ENCODE measurements around the gene PLEKHF1.
A peak's percentile ranks its signal among the peaks of the same experiment; 100 is the strongest.
"Not testable (repeated sequence)": the region's sequence is repeated elsewhere in the genome, so short reads cannot be mapped to it uniquely, and the experiment has no call there.

Gene PLEKHF1

DNA sequence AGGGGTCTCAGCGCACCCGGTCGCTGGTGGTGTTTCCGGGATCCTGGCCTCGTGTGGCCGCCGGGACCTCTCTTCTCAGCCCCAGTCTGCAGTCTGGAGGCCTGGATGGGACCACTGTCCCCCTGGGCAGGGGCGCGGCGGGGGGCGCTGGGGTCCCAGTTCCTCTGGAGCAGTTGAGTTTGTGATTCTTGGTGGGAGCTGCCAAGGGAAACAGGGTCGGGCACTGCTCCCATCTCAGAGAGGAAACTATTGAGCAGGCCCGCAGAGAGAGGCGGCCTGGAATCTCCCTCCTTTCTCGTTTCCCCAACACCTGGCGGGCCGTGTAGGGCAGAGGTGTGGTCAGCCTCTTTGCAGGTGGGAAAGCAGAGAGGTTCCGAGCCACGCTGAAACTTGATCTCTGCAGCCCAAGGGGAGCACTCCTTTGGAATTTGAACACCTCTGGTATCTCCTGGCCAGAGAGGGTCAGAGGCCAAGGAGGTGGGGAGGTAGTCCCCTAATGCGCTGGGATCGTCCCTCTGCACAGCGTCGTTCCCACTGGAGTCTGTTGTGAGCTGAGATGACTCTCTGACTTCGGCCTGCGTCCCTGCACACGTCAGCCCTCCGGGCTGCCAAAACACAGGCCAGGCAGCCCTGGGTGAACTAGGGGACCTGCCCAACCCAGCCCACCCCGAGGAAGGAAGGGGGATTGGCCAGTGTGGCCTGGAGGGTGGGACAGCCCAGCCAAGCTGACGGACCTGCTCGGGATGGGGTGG, 741 bp downstream of the PLEKHF1 start:
- no peak for FAIRE-seq

DNA sequence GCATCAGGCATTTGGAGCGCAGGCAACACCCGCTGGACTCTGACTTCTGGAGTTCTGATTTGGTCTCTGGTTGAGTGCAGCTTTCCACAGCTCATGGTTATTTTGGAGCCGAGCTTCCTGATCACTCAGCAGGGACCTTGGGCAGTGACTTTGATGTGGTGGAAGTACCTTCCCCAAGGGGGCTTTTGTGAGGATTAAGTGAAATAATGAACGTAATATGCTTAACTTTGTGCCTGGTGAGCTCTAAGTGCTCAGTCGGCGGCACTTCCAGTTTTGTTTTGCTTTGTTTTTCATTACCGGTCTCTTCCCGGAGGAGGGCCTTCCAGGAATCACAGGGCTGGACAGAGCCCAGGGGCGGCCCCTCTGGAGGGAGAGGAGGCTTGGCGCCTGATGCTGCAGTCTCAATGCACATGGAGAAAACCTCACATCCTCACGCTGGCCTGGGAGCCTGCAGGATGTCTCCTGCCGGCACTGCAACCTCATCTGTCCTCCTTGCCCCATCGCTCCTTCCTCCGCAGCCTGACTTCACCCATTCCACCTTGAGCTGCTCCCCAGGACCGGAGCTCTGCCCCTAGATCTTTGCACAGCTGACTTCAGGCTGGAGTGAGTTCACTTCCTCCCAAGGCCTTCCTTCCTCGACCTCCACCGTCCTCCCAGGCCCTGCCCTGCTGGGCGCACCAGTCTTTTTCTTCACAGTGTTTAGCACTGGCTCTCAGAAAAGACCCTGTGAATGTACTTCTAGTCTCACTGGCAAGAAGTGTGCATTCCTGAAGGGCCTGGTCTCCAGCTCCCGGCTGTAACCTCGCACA, 1.5 kb downstream of the PLEKHF1 start:
- peak; percentile 94 for FAIRE-seq

DNA sequence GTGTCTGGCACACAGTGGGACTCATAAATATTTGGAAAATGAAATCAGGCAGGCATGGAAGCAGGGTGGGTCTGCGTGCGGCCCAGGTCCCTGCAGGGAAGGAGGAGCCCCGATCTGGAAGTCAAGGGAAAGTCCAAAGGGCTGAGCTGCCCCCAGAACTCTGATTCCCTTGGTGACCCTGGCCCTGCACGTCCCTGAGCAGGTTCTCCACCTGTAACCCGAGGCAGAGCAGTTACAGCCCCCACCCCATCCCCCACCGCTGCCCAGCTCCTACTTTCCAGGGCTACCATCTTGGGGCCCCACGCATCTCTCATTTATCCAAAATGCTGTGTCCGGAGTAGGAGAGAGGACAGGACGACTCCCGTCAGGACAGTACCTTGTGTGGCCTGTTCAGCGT, 2.1 kb downstream of the PLEKHF1 start:
- no peak for FAIRE-seq

DNA sequence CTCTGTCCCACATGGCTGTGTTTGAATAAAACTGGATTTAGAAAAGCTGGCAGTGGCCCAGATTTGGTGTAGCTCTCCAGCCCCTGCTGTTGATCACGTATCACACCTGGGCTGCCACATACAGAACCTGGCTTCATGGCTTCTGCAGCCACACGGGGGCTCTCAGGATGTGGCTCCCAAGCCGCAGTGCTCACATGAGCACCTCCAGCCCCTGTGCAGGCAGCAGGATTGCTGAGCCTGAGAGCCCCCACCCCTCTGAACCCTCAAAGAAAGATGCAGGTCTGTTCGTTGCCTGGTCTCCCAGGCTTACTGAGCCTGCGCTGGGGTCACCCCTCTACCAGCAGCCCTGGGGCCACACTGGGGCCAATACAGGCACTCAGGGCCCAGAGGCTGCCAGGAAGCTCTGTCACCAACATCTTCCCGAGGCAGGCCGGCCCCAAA, 2.7 kb downstream of the PLEKHF1 start:
- no peak for FAIRE-seq

DNA sequence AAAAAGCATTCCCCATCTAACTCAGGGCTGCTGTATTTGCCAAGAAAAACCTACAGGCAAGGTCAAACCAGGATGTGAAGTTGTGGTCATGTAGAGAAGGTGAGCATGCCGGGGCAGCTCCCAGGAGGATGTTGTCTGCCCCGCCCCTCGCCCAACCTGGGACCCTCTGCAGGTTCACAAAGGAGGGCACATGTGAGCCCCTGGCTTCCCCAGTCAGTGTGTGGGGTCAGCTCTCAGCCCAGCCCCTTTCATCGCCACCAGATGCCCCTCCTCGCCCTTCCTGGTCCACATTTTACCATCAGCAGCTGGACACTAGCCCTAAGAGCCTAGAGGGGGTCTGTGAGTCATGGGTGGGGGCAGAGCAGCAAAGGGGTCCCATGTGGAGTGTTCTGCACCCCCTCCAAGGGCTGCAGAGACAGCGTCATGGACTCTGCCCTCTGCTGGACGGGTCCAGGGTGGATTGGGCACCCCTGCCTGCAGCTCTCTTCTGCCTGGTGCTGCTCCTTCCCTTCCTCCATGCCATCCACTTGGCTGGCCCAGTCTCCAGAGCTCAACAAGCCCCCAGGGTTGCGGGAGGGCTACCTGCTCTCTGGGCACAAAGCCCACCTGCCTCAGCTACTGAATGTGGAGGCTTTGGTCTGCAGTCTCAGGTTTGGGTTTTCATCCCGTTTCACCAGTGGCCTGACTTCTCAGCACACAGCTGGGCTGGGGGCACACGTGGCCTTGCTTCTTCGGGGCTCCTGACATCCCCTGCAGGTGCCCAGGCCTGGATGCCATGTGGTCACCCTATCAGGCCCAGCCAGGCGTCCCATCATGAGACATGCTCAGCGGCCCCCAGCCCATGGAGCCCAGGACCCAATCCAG, 3.7 kb downstream of the PLEKHF1 start:
- FAIRE-seq = no peak

DNA sequence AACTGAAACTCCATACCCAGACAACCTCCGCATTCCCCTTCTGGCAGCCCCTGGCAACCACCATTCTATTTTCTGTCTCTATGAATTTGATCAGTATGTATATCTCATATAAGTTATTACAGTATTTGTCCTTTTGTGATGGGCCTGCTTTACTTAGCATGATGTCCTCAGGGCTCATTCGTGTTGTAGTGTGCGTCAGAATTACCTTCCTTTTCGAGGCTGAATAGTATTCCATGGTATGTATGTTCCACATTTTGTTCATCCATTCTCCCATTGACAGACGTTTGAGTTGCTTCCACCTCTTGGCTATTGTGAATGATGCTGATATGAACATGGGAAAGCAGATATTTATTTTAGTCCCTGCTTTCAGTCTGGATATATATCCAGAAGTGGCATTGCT, 5.0 kb downstream of the PLEKHF1 start:
- FAIRE-seq = no peak

DNA sequence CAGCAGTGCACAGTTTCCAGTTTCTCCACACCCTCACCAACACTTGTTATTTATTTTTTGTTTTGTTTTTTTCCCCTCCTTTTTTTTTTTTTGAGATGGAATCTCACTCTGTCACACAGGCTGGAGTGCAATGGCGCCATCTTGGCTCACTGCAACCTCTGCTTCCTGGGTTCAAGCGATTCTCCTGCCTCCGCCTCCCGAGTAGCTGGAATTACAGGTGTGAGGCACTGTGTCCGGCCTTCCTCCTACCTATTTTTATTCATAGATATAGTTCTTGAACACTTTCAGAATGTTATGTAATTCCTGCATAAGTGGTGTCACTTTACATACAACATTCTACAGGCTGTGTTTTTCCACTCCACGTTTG, 5.7 kb downstream of the PLEKHF1 start:
- not testable (repeated sequence) for FAIRE-seq

DNA sequence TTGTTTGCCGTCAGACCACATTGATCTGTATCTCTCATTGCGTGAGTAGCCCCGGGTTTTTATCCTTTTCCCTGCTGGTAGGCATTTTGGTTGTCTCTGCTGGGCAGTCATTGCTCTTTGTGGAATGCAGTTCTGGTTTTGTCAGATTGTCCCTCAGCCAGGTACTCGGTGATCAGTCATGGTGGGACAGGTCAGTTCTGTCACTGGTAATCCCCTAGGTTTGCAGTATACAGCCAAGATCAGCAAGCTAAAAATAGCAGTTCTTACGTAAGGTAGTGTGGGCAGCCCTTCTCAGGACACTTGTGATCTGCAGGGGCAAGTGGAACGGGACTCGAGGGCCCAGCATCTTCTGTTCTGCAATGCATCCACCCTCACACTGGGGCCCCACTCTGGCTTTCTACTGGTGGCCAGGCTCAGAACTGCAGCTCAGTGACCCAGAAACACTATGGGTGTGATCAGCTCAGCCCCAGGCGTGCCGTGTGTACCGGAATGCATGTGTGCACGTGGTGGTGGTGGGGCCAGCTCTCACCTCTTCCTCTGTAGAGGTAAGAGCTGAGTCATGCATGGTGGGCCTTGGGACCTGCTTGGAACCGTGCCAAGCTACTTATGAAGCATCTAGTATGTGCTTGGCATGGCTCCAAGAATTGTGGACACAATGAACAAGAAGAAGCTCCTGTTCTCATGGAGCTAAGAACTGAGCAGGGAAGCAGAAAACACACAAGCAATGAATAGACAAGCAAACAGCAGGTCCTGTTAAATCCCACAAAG, 6.3 kb downstream of the PLEKHF1 start:
- FAIRE-seq = no peak

DNA sequence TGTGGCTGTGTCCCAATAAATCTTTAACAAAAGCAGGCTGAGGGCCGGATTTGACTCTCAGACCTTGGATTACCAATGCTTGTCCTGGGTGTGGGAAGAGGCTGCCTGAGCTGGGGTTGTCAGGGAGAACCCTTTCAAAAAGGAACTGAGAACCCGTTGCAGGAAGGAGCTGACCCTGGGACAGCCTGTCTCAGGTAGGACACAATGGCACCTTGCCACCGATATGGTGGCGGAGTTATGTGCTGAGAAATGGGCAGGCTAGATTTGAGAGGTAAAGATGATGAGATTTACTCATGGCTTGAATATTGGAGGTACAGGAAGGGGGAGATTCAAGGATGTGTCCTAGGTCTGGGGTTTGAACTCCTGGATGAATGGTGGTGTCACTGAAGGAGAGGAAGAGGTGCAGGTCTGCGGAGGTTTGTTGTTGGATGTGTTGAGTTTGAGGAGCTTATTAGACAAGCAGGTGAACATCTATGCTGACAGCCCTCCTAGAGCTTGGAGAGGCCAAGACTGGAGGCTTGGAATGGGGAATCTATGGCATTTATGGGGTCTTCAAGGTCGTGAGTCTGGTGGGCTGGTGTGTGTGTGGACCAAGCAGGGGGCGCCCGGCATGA, 7.2 kb downstream of the PLEKHF1 start:
- FAIRE-seq = no peak

DNA sequence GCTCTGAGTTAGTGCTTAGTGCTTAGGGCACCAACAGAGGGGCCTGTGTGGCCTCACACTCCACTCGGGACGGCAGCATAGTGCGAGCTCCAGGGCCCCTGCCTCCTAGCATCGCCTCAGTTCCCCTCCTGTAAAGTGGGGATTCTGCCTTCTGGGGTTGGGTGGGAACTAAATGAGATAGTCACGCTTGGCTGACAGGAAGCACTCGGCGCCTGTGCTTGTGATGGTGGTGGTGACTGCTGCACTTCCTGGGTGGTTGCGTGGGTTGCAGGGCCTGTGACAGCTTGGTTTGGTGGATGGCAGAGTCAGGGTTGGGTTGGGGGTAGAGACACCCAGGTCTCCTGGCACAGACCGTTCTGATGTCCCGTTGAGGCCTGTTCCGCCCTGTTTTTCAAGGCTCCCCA, 7.7 kb downstream of the PLEKHF1 start:
- no peak for FAIRE-seq

DNA sequence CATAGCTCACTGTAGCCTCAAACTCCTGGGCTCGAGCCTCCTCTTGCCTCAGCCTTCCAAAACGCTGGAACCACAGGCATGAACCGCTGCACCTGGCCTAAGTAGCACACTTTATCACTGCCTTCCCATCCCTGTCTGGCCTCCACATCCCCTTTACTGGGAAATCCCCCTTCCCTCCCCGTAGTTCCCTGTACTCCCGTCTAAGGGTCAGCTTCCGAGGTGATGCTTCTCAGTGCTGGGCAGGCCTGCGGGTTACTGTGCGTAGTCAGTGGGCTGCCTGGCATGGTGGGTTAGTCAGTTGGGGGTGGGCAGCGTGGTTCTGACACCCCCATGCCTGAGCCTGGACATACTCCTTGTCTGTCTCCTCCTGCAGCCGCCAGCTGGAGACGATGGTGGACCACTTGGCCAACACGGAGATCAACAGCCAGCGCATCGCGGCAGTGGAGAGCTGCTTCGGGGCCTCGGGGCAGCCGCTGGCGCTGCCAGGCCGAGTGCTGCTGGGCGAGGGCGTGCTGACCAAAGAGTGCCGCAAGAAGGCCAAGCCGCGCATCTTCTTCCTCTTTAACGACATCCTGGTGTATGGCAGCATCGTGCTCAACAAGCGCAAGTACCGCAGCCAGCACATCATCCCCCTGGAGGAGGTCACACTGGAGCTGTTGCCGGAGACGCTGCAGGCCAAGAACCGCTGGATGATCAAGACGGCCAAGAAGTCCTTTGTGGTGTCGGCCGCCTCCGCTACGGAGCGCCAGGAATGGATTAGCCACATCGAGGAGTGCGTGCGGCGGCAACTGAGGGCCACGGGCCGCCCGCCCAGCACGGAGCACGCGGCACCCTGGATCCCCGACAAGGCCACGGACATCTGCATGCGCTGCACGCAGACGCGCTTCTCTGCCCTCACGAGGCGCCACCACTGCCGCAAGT, 8.4 kb downstream of the PLEKHF1 start:
- FAIRE-seq = no peak

DNA sequence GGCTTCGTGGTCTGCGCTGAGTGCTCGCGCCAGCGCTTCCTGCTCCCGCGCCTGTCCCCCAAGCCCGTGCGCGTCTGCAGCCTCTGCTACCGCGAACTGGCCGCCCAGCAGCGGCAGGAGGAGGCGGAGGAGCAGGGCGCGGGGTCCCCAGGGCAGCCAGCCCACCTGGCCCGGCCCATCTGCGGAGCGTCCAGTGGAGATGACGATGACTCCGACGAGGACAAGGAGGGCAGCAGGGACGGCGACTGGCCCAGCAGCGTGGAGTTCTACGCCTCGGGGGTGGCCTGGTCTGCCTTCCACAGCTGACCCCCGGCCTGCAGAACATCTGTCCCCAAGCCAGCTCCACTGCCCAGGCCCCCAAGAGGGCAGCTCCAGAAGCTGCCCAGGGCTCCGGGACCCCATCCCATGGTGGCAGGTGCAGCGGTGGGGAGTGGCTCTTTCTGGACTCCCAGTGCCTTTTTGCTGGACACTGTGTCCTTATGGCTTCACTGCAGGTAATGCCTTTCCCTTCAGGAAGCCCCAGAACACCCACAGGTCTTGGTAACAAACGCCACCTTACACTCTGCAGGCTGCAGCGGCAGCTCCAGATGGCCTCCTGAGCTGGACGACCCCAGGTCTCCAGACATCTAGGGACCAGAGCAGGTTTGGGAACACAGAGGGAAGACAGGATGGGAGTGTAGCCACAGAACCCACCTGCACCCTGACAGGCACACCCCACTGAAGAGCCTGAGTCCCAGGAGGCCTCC, 9.3 kb downstream of the PLEKHF1 start:
- FAIRE-seq = no peak

DNA sequence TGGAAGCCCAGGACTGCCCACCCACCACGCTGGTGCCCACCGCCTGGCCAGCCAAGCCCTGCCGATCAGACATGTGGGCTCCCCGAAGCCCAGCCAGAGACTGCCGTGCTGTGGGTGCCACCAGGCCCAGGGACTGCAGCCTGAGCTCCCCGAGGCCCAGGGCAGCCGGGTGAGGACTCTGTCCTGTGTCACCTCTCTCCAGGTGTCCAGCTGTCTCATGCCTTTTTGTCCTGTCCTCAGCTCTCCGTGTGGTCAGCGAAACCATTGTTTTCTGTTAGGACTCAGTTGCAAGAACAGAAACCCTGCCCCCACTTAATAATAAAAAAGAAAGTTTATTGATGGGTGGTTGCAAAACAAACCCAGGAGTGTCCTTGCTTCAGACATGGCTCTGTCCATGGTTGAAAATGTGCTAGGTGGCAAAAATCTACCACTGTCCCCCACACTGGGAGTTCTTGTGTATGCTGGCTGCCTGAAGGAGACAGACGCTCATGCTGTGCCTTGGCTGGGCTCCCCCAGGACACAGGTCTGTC, 9.9 kb downstream of the PLEKHF1 start:
- FAIRE-seq = no peak

DNA sequence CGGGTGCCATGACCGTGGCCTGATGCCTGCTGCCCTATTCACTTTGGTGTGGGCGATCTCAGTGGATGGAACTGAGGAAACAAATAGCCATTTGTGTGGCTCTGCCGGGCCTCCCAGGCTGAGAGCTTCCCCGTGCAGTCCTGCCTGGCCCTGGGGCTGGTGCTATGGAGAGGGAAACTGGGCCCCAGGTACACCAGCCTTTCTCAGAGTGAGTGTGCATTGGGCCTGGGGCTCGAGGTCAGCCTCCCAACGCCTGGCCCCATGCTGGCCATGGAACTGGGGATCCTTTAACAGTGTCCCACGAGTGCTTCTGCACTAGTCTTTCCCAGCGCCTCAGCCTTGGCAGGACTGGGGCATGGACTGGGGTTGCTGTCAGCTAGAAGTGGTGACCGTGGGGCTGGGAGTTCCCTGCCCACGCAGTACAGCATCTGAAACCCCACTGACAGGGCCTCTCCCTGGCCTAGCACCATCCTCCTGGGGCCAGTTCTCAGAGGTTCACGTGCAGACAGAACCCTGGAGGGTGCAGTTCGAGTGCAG, 10.5 kb downstream of the PLEKHF1 start:
- FAIRE-seq = no peak

DNA sequence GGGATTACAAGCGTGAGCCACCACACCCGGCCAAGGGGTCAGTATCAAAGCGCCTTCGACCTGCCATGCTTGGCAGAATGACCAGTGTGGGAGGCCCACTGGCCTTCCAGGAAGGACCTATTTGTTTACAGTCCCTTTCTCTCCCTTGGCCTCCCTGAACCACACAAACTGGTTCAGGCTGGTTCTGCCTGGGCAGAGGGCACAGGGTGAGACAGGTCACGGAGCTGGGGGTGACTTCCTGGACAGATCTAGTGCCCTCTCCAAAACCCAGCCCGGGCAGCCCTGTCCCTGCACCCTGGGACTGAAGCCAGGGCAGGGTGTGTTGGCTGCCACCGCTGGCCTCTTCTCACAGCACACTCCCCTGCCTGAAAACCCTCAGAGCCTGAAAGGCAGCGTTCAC, 11.3 kb downstream of the PLEKHF1 start:
- no peak for FAIRE-seq

DNA sequence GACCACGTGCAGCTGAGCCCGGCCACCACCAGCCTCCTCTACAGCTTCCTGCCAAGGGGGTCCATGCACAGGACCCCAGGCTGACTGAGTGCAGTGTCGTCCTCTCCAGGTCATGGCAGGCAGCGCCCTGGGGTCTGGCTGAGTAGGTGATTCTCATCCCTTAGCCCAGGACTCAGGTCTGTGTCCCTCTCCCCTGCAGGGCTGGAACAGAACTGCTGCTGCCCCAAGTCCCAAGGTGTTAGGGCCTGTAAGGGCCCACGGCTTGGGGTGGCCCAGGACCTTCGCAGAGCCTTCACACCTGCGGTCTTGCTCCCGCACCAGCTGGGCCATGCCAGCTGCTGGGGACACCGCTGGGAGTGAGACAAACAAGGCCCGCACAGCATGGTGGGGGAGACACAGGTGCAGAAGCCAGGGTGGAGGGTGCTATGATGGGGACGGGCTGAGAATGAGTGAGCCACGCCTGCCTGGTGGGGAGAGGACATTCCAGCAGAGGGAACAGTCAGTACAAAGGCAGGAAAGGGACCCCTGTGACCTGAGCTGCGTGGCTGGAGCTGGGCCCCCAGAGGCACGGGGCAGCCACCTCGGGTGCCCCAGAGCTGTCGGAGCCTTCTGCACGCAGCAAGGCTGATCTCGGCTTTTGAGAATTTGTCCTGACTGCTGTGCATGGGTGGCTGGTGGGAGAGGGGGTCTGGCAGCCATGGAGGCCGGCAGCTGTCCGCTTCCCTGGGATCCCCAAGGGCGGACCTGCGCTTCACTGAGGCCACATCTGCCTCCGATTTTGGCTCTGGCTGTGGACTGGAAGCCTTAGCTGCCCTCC, 11.9 kb downstream of the PLEKHF1 start:
- FAIRE-seq = no peak

DNA sequence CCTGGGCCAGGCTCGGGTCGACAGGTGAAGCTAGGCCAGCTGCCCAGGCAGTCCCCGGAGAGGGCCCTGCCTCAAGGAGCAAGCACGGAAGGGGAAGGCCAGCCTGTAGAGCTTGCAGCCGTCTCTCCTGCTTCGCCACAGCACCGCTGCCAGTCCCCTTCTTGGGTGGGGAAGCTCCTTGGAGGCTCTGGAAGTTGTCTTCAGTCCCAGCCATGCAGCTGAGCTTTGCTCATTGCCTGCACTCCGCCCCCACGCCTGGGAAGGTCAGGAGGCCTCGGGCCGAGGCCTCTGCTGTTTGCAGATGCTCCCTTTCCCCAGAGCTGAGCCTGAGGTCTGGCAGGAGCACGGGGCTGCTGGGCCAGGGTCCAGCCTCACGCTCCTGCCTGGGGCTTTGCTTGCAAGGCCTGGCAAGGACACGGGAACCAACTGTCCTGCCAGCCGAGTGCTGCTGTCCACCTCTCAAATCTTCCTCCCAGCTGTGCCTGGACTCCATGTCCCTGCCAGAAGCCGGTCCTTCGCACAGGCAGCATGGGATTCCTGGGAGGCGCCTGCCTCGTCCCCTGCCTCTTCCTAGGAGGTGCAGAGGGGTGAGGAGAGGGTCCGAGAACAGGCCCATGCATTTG, 13.3 kb downstream of the PLEKHF1 start:
- FAIRE-seq = no peak

DNA sequence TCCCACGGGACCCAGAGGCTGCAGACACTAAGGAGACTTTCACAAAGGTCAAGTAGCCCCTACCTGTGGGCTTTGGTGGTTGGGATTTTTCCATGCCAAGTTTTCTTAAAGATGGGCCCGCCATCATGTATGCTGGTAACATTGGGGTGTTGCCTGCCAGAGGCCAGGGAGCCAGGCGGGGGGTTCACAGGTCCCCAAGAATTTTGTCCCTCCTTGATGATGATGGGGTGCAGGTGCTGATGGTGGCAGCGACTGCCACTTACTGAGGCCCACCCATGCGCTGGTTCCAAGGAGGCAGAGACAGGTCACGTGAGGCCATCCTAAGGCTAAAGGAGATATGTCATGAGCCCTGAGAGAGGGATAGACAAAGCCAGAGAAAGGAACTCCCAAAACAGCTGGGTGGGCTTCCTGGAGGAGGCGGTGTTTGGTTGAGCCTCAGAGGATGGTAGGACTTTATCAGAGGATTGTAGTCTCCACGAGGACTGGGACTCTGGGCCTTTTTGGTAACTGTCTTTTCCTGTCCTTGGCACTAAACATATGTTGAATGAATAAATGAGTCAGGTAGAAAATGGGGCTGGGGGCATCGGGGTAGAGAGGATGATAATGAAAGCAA, 14.4 kb downstream of the PLEKHF1 start:
- no peak for FAIRE-seq
